GM18517 (cell line): Measurements from ENCODE around the gene DDX49.
"Not testable (repeated sequence)": the region's sequence is repeated elsewhere in the genome, so short reads cannot be mapped to it uniquely, and the experiment has no call there.

Source experiments
- ATAC-seq: cut with Tn5 transposase; IDR thresholded peaks from one replicate; pipeline ENCODE4 v1.9.1; 2021; ENCODE audit warnings: mild to moderate bottlenecking, moderate library complexity; ENCODE audit not compliant: unreplicated experiment

The DDX49 gene

DNA sequence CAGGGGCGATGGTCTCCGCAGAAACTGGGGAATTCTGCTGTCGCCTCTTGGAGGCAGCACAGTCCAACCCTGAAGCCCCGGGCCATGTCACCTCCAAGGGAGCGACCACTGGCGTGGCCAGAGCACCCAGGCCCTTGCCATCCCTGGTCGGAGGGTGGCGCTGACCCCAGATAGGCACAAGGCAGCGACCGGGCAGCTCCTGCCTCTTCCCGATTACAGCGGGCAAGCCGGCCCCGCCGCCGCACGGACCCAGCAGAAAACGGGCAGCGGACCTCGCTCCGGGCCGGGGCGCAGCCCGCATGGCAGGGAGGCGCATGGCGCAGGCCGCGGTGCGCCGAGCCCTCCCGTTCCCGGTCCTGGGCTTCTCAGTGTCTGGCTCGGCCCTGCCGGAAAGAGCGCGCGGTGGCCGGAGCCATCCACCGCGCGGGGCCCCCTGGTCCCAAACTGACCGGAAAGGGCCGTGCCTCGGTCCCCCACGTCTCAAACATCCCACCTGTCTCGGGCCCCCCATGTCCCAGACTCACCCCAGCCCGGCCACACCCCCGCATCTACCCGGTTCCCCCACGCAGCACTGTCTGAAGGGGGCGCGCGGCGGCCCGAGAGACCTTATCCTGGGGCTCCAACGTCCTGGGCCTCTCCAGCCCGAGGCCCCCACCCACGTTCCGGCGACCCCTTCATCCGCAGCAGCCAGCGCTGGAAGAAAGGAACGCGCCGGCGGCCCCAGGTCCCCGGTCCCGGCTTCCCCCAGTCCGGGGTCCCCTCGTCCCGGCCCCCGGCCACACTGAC, 24.3 kb upstream of the DDX49 start:
- ATAC-seq: no peak

DNA sequence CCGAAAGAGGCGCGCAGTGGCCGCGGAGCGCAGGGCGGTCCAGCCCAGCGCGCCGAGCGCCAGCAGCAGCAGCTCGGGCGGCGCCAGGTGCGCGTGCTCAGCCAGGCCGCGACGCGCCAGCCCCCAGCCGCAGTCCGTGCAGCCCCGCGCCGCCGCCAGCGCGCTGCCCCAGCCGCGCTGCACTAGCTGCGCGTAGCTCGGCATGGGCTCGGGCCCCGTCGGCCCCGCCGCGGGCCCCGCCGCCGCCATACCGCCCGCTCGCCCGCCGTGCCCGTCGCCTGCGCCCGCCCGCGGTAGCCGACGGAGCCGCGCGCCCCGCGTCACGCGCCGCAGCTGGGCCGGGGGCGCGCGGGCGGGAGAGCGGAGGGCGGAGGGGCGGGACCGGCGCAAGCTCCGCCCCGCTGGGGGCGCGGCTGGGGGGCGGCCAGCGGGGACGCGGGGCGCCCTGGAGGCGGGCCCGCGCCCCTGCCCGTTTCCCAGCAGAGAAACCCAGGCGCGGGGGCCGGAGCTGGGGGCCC, 23.6 kb upstream of the DDX49 start, which contains the start of gene CERS1:
CERS1 (minus strand) TSS at position 335 of the 518 bp plus-strand sequence; CDS start at position 249, 86 bp downstream.
- ATAC-seq: no peak

DNA sequence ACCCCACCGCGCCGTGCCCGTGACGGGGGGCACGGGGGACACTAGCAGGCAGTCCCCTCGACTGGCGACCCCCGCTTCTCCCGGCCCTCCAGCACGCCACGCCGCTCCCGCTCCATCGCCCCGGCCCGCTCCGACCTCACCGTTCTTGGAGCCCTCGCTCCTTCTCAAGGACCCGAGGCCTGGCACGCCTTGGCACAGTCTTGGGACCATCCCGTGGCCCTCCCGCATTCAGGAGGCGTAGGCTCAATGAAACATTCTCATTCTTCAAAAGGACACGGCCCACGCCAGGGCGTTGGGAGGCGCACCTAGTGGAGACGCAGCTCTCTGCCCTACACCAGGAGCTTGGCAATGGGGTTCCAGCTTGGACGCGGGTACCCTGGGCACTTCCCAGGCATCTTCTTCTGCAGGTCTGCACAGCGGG, 23.1 kb upstream of the DDX49 start:
- ATAC-seq: no peak

- no peak for ATAC-seq
These were observed 22.2 kb upstream of the DDX49 start for GRCh38 chr19:18897094-18898029.

- ATAC-seq: no peak
These were observed 21.4 kb upstream of the DDX49 start for GRCh38 chr19:18898081-18898606.

DNA sequence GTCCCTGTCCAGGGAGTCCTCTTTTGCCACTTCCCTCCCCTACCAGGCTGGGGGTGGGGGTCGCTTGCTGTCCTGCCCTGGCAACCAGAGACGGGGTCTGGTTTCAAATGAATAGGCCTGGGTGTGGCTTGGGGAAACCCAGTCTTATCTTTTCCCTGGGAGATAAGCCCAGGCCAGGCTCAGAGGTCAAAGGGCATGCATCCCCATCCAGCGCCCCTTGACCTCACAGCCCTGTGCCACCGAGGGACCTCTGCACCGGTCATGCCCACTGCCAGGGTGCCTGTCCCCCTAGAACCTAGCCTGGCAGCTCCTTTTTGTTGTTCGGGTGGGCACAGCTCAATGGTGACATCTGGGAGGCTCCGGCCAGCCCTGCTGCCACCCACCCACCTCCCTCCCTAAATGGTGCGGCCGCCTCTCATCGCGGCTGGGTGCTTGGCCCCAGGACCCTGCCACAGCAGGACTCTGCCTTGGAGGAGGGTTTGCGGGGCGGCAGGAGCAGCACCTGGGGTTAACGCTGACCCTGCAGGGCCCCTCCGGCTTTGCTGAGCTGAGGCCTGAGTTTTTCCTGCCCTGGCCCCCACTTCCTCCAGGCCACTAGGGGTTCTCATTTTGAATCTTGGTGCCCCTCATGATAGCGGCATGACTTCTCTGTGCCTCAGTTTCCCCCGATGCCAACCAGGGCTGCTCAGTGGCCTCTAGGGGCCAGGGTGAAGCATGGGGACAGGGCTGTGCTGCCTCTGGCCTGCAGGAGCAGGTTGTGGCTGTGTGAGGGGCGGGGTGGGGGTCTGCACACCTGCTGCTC, 20.7 kb upstream of the DDX49 start:
- ATAC-seq: no peak

GRCh38 chr19:18899624-18900560, 19.6 kb upstream of the DDX49 start:
- no peak for ATAC-seq

DNA sequence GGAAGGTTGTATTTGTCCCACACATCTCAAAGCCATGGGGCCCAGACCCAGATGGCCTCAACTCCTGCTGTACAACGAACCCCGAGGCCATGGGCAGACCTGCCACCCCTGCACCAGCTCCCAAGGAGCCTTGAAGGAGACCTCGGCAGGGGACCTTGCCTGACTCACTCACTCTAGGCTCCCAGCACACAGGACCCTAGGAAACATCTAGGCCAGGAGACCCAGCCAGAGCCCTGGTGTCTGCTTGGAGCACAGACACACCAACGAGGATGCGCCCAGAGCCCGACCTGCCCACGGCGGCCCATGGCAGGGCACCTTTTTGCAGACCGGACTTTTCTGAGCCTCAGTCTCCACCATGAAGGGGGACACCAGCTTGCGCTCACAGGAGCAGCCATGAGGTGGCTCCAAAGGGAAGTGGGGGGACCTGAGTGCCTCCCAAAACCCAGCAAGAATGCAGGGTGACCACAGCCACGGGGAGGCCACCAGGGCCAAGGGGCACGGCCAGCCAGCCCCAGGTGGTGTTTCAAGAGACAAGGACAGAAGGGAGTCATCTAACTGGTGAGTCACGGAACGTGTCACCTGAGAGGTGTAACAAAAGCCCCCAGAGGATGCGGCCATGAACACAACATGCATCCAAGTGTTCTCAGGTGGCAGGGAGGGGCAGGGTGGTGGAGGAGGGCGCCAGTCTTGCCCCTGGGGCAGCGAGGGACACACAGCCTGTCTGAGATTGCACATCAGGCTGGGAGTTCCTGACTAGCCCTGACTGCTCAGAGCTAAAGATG, 18.6 kb upstream of the DDX49 start:
- no peak for ATAC-seq

DNA sequence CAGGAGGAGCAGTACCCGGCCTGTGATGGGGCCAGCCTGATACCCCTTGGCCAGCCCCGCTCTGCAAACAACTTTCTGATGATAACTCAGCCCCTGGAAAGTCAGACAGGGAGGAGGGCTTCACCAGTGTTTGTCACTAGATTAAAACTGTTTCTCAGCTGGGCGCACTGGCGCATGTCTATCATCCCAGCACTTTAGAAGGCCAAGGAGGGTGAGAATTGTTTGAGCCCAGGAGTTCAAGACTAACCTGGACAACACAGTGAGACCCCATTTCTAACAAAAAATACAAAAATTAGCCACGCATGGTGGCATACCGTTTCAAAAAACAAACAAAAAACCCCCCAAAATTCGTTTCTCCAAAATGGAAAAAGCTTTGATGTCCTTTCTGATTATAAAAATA, 18.0 kb upstream of the DDX49 start:
- no peak for ATAC-seq

GRCh38 chr19:18902519-18902918, 17.0 kb upstream of the DDX49 start:
- ATAC-seq: not testable (repeated sequence)

GRCh38 chr19:18903156-18904037, 16.1 kb upstream of the DDX49 start:
- ATAC-seq: no peak

- ATAC-seq: no peak
These were observed 15.0 kb upstream of the DDX49 start for GRCh38 chr19:18904334-18905057.

DNA sequence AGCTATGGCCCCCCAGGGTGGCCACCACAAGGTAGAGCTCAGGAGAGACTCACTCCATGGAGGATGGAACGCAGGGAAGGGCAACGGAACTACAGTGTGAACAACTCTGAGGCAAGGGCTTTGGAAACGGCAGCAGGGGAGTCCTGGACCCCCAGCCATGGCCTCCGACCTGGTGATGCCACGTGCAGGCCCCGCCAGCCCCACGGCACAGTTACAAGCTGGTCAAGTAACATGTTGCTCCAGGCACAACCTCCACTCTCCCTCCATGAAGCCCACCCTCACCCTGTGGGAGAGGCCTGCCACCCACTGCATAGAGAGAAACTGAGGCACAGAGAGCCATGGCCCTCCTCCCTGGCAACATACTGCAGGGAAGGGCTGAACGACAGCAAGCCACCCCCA, 14.5 kb upstream of the DDX49 start:
- ATAC-seq: no peak

DNA sequence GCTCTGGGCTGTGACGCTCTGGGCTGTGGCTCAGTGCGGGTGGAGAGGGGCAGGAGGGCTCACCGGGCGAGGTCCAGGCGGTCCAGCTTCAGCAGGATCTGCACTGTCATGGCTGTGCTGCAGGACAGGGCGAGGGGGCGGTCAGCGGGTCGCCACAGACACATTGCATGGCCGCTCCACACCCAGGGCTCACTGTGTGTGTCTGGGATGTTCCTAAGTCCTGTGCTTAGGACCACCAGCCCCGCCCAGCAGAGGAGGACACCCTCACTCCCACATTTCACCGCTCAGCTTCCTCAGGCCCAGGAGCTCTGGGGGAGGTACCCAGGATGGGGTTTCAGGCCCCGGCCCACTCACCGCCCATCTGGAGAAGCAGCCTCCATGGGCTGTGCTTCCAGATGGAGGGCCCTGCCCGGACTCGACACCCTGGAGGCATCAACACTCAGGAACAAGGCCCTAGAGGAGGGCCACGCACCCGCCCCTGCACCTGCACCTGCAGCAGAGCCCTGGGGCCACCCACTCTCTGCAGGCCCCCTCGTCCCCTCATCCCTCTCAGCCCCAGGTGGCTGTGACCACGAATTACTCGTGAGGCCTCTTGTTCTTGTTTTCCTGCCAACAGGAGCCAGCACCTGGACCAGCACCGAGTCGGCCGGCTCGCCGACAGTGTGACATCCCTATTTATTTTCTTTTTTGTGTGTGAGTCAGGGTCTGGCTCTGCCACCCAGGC, 13.8 kb upstream of the DDX49 start:
- no peak for ATAC-seq

DNA sequence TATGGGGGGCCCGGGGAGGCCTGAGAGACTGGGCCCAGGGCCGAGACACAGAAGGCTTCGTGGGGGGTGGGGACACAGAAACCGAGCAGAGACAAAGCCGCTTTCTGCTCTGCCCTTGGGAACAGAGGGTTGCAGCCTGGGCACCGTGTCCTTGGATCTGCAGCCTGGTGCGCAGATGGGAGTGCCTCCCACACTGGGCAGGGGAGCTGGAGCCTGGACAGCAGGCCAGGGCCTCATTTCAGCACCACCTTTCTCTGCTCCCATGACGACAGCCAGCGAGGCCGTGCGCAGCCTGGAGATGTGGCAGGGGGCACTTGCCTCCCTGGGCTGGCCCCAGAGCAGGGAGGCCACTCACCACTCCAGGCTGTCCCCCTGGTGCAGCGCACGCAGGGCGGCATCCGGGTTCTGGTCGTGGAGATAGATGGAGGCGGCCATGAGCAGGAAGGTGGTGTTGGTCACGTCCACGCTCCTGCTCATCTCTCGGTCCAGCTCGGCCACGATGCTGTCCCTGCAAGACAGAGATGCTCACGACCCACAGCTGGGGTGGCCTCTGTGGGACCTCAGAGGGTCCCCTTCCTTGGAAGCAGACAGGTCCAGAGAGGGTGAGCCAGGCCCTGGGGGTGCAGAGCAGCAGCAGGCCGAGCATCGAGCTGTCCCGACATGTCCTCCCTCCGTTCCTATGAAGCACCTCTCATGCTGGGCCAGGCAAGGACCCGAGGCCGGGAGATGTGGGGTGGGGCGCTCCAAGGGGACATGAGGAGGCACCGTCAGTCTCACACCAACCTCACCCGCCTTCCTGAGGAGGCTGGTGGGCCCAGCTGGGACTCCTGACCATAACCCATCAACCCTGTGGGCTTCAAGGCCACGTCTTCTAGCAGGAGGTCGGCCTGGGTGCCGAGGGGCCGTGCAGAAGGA, 12.7 kb upstream of the DDX49 start:
- no peak for ATAC-seq
